ENCODE measurements around the gene MYO3B. TPM values are rescaled to one million over a fixed set of nuclear protein-coding genes. Genes with fewer than 3 reads are reported as not detected.
"Not testable (repeated sequence)": the region's sequence is repeated elsewhere in the genome, so short reads cannot be mapped to it uniquely, and the experiment has no call there.

The MYO3B gene
- total RNA-seq, 4 donors from 2014 or later = 6.0 to 7.4 (median 7.2) TPM

GRCh38 chr2:170212625-170213280 lies 34.8 kb downstream of the MYO3B start:
- DNase-seq = no peak
- intact Hi-C loops (cut with DNase I) = no loop called here
- Histone ChIP-seq H3K9me3 (no peaks in the 10 kb centered on the region), H3K4me1 (no peaks in the 10 kb centered on the region), H3K27me3 (no peaks in the 10 kb centered on the region), H3K27ac (no peak overlapping the region), H3K4me3 (replicated peaks in 1 of 3) (no peak overlapping the region), H3K36me3 (no peaks in the 10 kb centered on the region)
- TF ChIP-seq CTCF (IDR thresholded peaks at IDR 0.05) = no peak
- no peak for TF ChIP-seq POLR2A (IDR thresholded peaks at IDR 0.05)
- 37 to 38% methylated on average over 14 of the region's 14 CpGs for WGBS, 2 donors

- H3K9me3 ChIP-seq; H3K36me3 ChIP-seq; H3K27ac ChIP-seq; DNase-seq; H3K27me3 ChIP-seq; intact Hi-C loops (cut with DNase I); H3K4me3 ChIP-seq (replicated peaks in 1 of 3); H3K4me1 ChIP-seq: not testable (repeated sequence)
- WGBS, 2 donors = 38 to 49% methylated on average over 10 of the region's 10 CpGs
Measured at GRCh38 chr2:170213281-170213625, 35.3 kb downstream of the MYO3B start.

GRCh38 chr2:170213651-170214050 lies 35.7 kb downstream of the MYO3B start:
- Histone ChIP-seq H3K36me3 (no peaks in the 10 kb centered on the region), H3K4me1 (no peaks in the 10 kb centered on the region), H3K27me3 (no peaks in the 10 kb centered on the region), H3K4me3 (replicated peaks in 1 of 3) (no peak overlapping the region), H3K9me3 (no peaks in the 10 kb centered on the region), H3K27ac (no peak overlapping the region)
- DNase-seq = no peak
- TF ChIP-seq POLR2A (IDR thresholded peaks at IDR 0.05) = no peak
- no peak for TF ChIP-seq CTCF (IDR thresholded peaks at IDR 0.05)
- intact Hi-C loops (cut with DNase I) = no loop called here
- WGBS, 2 donors = 78 to 79% methylated on average over 2 of the region's 2 CpGs

- no peak for DNase-seq
- Histone ChIP-seq H3K27me3 (no peaks in the 10 kb centered on the region), H3K4me1 (no peaks in the 10 kb centered on the region), H3K27ac (no peak overlapping the region), H3K36me3 (no peaks in the 10 kb centered on the region), H3K4me3 (replicated peaks in 1 of 3) (no peak overlapping the region), H3K9me3 (no peaks in the 10 kb centered on the region)
- TF ChIP-seq POLR2A (IDR thresholded peaks at IDR 0.05) (no peak), CTCF (IDR thresholded peaks at IDR 0.05) (no peak)
- 66 to 68% methylated on average over 7 of the region's 7 CpGs for WGBS, 2 donors
- intact Hi-C loops (cut with DNase I) = no loop called here
Measured at GRCh38 chr2:170214309-170214948, 36.5 kb downstream of the MYO3B start.

- no peak for DNase-seq
- TF ChIP-seq POLR2A (IDR thresholded peaks at IDR 0.05) (no peak), CTCF (IDR thresholded peaks at IDR 0.05) (no peak)
- no peaks in the 10 kb centered on the region for H3K36me3 ChIP-seq
- WGBS, 2 donors = 77 to 86% methylated on average over 2 of the region's 2 CpGs
- no peaks in the 10 kb centered on the region for H3K27me3 ChIP-seq
- H3K4me1 ChIP-seq = no peaks in the 10 kb centered on the region
- H3K4me3 ChIP-seq (replicated peaks in 1 of 3) = no peak overlapping the region
- H3K27ac ChIP-seq = no peak overlapping the region
- H3K9me3 ChIP-seq = no peaks in the 10 kb centered on the region
- intact Hi-C loops (cut with DNase I) = no loop called here
Measured at GRCh38 chr2:170215021-170215420, 37.1 kb downstream of the MYO3B start.
